HG03095 (cell line): ENCODE data around the gene DCST2.
"Not testable (repeated sequence)": the region's sequence is repeated elsewhere in the genome, so short reads cannot be mapped to it uniquely, and the experiment has no call there.

Experiments
- ATAC-seq: cut with Tn5 transposase; IDR thresholded peaks from one replicate; pipeline ENCODE4 v1.9.1; 2021; ENCODE audit warnings: moderate library complexity; ENCODE audit not compliant: unreplicated experiment

DCST2 gene

DNA sequence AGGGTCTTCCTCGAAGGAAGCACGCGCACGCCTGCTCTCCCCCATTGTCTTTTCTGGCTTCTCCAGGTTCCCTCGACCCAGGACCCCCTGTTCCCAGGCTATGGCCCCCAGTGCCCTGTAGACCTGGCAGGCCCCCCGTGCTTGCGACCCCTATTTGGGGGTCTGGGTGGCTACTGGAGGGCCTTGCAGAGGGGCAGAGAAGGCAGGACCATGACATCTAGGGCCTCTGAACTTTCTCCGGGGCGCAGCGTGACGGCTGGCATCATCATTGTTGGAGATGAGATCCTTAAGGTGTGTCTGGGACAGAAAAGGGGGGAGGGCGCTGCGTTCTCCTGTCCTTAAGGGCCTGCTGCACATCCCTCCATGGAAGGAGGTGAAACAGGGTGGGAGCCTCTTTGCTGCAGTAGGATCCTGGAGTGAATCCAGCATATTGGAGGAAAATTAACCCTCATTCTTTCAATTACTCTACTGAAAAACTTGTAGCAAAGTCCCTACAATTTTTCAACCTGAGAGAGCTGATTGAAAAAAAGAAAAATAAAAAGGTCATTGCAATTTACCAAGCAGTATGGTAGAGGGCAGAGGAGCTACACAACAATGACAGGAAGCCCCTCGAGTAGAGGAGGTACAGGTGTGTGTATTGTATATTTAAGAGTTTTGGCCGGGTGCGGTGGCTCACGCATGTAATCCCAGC lies 49.7 kb downstream of the DCST2 start:
- ATAC-seq = no peak

- ATAC-seq = peak; percentile 97
Observed at GRCh38 chr1:154982897-154983648, 50.5 kb downstream of the DCST2 start, which contains the start of gene FLAD1. Gene FLAD1, plus strand, starts transcription at chr1:154983344. Its CDS starts 351 bp downstream, at chr1:154983695.

GRCh38 chr1:154982341-154982740 lies 51.2 kb downstream of the DCST2 start:
- ATAC-seq = no peak

DNA sequence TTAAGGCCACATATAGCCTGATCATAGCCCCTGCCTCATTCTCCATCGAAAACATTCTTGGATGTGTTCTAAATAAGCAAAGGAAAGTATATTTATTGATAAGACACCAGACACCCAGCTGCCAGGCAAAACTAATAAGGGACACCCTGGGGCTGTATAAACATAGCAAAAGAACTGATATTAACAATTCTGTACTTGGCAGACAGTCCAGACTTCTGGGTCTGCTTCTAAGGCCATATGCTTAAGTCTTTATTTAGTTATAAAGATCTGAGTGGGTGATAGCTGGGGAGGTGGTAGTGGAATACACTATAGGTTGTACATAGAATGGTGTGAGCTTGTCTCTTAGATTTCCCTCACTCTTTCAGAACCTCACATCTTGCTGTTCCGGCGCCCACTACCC lies 55.2 kb downstream of the DCST2 start:
- ATAC-seq = no peak

- ATAC-seq = not testable (repeated sequence)
Observed at GRCh38 chr1:154977762-154978161, 55.8 kb downstream of the DCST2 start.

DNA sequence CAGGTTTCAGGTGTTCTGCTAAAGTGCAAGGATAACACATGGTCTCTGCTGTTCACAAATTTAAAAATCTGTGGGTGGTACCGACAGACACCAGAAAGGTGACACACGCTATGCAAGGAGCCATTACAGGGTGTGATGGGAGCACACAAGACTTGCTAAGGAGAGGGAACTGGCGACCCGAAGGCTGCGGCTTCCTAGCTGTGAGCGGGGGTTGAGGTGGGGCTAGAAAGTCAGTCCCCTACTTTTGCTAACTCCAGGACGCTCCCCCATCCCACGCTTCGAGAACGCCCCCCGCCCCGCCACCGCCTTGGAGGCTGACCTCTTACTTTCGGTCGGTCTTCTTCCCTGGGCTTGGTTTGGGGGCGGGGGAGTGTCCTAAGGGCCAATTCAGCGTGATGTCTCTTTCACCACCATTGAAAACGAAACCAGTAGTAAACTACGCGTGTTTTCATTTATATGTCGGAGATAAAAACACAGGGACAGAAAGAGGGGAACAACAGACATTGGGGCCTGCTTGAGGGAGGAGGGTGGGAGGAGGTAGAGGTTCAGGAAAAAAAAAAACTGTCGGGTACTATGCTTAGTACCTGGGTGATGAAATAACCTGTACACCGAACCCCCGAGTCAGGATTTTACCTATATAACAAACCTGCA lies 58.0 kb downstream of the DCST2 start:
- no peak for ATAC-seq

GRCh38 chr1:154974808-154975408 lies 58.7 kb downstream of the DCST2 start:
- peak; percentile 27 for ATAC-seq

DNA sequence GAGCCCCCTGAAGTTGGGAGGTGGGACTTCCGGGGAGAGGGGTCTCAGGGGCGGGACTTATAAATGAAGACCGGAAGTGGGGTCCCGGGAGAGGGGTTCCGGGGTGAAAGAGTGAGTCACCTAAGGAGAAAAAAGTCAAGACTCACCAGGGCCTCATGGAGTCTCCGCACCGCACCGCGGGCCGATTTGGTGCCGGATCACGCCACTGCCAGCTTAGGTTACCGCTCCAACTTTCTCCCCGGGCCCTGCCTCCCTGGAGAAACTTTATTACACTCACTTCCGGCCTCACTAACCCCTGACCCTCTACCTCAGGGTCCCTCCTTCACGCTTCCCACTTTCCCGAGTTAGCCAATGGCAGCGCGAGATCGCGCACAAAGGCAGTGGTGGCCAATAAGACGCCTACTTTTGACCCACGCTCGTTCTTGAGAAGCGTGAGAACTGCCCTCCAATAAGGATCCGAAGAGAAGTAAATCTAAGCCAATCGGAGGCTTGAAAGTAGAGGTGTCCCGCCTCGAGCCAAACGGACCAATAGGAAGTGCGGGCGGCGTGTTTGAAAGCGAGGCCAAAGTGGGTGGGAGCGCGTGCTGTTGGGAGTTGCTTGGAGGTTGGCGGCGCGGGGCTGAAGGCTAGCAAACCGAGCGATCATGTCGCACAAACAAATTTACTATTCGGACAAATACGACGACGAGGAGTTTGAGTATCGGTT lies 59.3 kb downstream of the DCST2 start, which contains the start of gene CKS1B:
CKS1B (plus strand) TSS at position 580 of the 706 bp plus-strand sequence; CDS start at position 645, 65 bp downstream.
- peak; percentile 68 for ATAC-seq

GRCh38 chr1:154973344-154974101 lies 60.1 kb downstream of the DCST2 start:
- no peak for ATAC-seq

DNA sequence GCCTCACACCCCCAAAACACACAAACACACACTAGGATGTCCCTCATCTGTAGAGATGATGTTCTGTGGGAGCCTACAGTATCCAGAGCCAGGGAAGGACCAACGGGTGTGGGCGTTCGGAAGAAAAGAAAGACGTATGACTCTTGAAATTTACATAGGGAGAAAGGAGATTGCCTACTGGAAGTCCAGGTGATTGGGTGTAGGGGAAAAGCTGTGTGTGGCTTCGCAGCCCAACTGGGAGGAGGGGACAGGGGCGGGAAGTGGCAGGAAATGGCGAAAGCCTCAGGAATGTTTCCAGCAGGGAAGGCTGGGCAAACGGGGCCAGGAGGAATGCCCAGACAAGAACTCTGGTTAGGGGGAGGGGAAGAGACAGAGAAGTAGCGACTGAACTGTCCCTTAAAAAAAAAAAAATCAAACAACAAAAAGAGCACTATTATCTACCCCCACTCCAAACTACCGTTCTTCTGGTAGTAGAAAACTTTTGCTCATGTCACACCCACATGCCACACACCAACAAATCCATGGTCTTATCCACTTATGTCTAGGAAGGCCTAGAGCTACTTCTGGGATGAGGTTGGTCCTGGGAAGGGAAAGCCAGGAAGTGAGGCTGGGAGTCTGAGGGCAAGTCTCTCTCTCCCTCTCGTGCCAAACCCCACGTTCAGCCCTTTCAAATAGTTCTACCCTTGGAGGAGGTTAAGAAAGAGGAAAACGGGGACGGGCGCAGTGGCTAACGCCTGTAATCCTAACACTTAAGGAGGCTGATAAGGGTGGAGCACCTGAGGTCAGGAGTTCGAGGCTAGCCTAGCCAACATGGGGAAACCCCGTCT lies 60.9 kb downstream of the DCST2 start:
- no peak for ATAC-seq

- ATAC-seq = no peak
Observed at GRCh38 chr1:154972213-154972516, 61.4 kb downstream of the DCST2 start.

DNA sequence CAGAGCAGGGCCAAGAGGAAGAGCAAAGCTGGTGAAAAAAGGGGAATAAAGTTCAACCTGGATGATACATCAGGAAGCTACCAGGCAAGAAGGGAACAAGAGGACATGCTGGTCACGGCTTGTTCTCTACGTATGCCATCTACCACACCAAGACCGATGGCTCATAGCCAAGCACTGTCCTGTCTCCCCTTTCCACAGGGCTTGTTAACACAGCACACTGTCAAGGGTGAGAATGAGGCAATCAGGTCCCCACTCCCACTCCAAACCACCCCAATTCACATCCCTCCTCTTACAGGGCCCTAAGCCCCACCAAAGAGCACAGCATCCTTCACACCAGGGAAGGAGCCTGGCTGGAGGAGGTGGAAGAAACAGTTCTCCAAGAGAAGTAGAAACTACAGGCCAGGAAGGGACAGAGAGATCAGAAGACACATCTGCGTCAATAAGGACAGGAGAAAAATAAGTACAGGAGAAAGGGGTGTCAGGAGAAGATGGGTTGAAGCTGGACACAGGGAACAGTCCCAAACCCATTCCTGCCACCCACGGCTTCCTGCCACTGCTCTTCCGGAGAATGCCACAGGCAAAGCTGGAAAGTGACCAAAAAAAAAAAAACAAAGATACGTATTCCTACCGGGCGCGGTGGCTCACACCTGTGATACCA lies 62.1 kb downstream of the DCST2 start:
- no peak for ATAC-seq

DNA sequence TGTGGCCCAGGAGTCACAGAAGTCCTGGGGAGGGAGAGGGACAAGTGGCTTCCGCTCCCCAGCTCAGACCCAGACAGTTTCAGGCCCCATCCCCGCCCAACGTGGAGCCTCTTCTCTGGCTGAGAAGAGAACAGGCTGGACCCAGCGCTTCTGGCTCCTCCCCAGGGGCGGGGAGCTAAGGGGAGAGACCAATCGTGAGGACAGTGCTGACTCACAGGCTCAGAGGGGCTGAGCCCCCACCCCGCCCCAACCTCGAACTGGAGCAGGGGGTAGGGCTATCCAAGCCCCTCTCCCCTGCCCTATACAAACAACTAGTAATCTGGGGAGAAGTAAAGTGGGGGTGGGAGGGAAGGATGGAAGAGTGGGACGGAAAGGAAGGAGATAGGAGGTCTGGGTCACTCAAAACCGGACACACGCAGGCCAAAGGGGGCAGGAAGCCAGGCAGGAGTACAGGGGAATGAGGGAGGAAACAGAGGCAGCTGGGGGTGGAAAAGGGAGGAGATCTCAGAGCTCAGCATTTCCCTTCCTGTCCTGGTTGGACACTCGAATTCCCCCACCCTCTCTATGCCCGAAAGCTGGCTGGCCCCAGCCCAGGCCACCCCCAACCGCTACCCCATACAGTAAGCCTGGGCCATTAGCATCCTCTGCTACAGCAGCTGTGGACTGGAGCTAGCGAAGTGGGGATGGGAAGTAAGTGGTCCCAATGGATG lies 62.8 kb downstream of the DCST2 start, which contains the start of gene SHC1:
SHC1 (minus strand) TSS at position 117 of the 710 bp plus-strand sequence. CDS start 221 bp downstream, outside the sequence.
- ATAC-seq = no peak

DNA sequence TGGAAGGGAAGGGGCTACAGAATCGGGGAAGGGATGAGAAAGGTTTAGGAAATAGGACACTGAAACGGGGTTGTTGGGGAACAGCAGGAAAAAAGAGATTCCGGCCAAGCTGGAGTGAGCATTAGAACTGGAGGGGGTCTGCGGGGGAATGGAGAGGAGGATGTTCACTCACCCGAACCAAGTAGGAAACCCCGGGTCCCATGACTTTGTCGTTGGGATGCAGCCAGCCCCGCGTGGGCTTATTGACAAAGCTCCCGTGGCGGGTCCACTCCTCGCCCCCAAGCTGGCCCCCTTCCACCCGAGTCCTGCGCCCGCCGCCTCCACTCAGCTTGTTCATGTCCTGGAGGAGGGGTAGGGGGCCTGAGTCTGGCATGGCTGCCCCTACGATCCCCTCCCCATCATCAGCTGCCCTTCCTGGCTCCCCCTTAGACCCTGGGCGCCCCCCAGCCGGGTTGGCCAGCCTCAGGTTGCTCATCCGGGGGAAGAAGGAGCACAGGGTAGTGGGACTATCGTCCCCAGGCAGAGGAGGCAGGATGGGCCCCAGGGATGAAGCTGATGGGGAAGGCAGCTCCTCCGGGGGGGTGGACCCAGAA lies 63.6 kb downstream of the DCST2 start:
- ATAC-seq = no peak

GRCh38 chr1:154969246-154969645 lies 64.3 kb downstream of the DCST2 start:
- no peak for ATAC-seq

DNA sequence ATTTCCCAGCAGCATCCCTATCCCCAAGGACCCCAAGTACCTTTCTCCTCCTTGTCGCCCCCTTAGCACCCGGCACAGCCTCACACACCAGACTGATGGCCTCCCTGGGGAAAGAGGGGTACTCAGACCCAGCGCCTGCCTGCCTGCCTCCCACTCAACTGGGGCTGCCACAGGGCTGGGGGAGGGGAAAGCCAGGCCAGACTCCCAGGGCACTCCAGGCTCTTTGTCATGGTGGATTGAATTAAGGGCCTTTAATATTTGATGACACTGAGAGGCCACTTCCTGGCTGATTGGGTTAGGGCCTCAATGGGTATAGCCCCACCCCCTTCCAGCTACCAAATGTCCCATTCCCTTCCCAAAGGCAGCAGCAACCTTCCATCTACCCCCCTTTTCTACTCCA lies 64.8 kb downstream of the DCST2 start:
- no peak for ATAC-seq
